Gastrocnemius medialis (tissue), 4 donors: Measurements from ENCODE around the gene CORO2B.

Experiments
- POLR2A ChIP-seq, 2 donors: fragments of 450-650 bp; IDR thresholded peaks; one replicate each; pipeline ENCODE4 v1.6.1; 2017; ENCODE audit warnings: antibody characterized with exemption in 2 of 2, mild to moderate bottlenecking in 2 of 2, moderate library complexity in 2 of 2
- TF ChIP-seq, protein P1 (sequence below), 5 experiments: fragments of 450-650 bp in 3 of 5; fragments of 200-600 bp in 2 of 5; sonication (generic) in 2 of 5; IDR thresholded peaks in 4 of 5; conservative IDR thresholded peaks in 1 of 5; 1 replicate in 4 of 5; 2 replicates in 1 of 5; pipeline ENCODE4 v1.5.1; 2016 to 2019; ENCODE audit warnings: antibody characterized with exemption in 5 of 5, mild to moderate bottlenecking in 3 of 5, moderate library complexity in 3 of 5

DNA sequence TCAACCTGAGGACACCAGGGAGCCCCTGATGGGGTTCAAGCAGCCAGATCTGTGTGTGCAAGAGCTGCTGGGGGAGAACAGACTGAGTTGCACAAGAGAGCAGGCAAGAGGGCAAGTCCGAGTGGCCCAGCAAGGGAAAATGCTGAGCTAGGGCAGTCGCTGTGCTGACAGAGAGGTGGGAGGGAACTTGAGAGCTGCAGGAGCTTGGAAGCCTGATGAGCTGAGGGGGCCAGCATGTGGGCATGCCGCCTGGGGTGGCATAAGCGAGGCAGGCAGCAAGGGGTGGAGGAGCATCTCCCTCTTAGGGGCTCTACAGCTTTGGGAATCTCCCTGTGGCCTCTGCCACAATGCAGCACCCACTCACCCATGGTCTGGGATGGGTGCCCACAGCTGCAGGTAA, 4.7 kb upstream of the CORO2B start:
- TF ChIP-seq POLR2A (IDR thresholded peaks at IDR 0.05) = no peak
- TF ChIP-seq, protein P1, sequence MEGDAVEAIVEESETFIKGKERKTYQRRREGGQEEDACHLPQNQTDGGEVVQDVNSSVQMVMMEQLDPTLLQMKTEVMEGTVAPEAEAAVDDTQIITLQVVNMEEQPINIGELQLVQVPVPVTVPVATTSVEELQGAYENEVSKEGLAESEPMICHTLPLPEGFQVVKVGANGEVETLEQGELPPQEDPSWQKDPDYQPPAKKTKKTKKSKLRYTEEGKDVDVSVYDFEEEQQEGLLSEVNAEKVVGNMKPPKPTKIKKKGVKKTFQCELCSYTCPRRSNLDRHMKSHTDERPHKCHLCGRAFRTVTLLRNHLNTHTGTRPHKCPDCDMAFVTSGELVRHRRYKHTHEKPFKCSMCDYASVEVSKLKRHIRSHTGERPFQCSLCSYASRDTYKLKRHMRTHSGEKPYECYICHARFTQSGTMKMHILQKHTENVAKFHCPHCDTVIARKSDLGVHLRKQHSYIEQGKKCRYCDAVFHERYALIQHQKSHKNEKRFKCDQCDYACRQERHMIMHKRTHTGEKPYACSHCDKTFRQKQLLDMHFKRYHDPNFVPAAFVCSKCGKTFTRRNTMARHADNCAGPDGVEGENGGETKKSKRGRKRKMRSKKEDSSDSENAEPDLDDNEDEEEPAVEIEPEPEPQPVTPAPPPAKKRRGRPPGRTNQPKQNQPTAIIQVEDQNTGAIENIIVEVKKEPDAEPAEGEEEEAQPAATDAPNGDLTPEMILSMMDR (IDR thresholded peaks at IDR 0.05 in 4 of 5, conservative IDR thresholded peaks at IDR 0.05 in 1 of 5) = no peak
